Upper lobe of left lung (tissue), 4 donors: ENCODE results near the gene RCC1.

Experiments
- EP300 ChIP-seq, 4 donors: sonication (generic); formaldehyde crosslinking; IDR thresholded peaks; one replicate each; pipeline ENCODE4 v1.5.1; 2017; ENCODE audit warnings: antibody characterized with exemption in 4 of 4, control low read depth in 2 of 4
- POLR2A ChIP-seq, 4 donors: fragments of 450-650 bp; IDR thresholded peaks; one replicate each; pipeline ENCODE4 v1.5.1; 2016 to 2017; ENCODE audit warnings: antibody characterized with exemption in 4 of 4, mild to moderate bottlenecking in 2 of 4
- POLR2AphosphoS5 ChIP-seq, 2 donors: sonication (generic); formaldehyde crosslinking; IDR thresholded peaks; one replicate each; pipeline ENCODE4 v1.5.1; 2017; ENCODE audit warnings: antibody characterized with exemption in 2 of 2
- TF ChIP-seq, protein P1 (sequence below), 6 experiments: fragments of 450-650 bp in 4 of 6; fragments of 200-600 bp in 2 of 6; sonication (generic) in 2 of 6; IDR thresholded peaks; one replicate each; pipeline ENCODE4 v1.5.1; 2016 to 2019; ENCODE audit warnings: antibody characterized with exemption in 6 of 6

DNA sequence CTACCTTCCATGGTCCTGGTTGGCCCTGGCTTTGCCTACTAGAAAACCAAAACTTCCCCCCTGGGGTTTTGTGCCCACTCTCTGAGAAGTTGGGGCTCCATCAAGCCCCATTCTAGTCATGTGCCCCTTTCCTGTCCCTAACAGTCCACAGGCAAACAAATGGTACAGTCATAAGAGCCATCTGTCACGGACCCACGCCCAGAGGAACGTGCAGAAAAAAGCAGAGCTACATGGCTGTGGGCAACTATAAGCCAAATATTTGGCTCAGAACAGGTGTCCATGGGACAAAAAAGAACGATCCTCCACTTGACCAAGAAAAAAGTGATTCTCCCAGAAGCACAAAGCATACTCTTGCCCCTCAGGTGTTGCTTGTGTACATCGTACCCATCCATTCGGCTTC is 32.4 kb downstream of the RCC1 start:
- no peak for TF ChIP-seq EP300 (IDR thresholded peaks at IDR 0.05)
- TF ChIP-seq, protein P1, sequence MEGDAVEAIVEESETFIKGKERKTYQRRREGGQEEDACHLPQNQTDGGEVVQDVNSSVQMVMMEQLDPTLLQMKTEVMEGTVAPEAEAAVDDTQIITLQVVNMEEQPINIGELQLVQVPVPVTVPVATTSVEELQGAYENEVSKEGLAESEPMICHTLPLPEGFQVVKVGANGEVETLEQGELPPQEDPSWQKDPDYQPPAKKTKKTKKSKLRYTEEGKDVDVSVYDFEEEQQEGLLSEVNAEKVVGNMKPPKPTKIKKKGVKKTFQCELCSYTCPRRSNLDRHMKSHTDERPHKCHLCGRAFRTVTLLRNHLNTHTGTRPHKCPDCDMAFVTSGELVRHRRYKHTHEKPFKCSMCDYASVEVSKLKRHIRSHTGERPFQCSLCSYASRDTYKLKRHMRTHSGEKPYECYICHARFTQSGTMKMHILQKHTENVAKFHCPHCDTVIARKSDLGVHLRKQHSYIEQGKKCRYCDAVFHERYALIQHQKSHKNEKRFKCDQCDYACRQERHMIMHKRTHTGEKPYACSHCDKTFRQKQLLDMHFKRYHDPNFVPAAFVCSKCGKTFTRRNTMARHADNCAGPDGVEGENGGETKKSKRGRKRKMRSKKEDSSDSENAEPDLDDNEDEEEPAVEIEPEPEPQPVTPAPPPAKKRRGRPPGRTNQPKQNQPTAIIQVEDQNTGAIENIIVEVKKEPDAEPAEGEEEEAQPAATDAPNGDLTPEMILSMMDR (IDR thresholded peaks at IDR 0.05): no peak
- TF ChIP-seq POLR2A (IDR thresholded peaks at IDR 0.05): no peak
- no peak for TF ChIP-seq POLR2AphosphoS5 (IDR thresholded peaks at IDR 0.05)
